Natural killer cell treated with Interleukin-12 subunit alpha and Interleukin-12 subunit beta and Interleukin-15 and Interleukin-18, amount 100 ng/mL, for 72 hours (primary cell): ENCODE measurements around the gene LAMA1. TPM values are rescaled to one million over a fixed set of nuclear protein-coding genes. Genes with fewer than 3 reads are reported as not detected.
A peak's percentile ranks its signal among the peaks of the same experiment; 100 is the strongest.

Experiments used
- ATAC-seq, 2 donors: fragments of 150-1000 bp; cut with Tn5 transposase in 1 of 2; sonication (Bioruptor Pico), chemical (Tn5 transposase) in 1 of 2; 2 replicates each; pipeline ENCODE4 v1.10.0; 2021
- DNase-seq: peaks from one replicate; pipeline ENCODE4 v3.0.0; 2022; ENCODE audit warnings: low spot score
- H3K27ac Mint-ChIP-seq, 2 donors: 1 replicate in 1 of 2; 2 replicates in 1 of 2; pipeline ENCODE4 v1.8.0; 2022; ENCODE audit warnings: mixed read lengths in 2 of 2, mild to moderate bottlenecking in 1 of 2, moderate library complexity in 1 of 2
- H3K27me3 Mint-ChIP-seq, 2 donors: 1 replicate in 1 of 2; 2 replicates in 1 of 2; pipeline ENCODE4 v1.8.0; 2022; ENCODE audit warnings: mixed read lengths in 2 of 2
- H3K36me3 Mint-ChIP-seq: one replicate; pipeline ENCODE4 v1.8.0; 2022; ENCODE audit warnings: mixed read lengths
- H3K4me1 Mint-ChIP-seq, 2 donors: 1 replicate in 1 of 2; 2 replicates in 1 of 2; pipeline ENCODE4 v1.8.0; 2022; ENCODE audit warnings: low read depth in 2 of 2, mixed read lengths in 2 of 2, mild to moderate bottlenecking in 1 of 2
- H3K4me3 Mint-ChIP-seq: one replicate; pipeline ENCODE4 v1.8.0; 2022; ENCODE audit warnings: mixed read lengths
- H3K9me3 Mint-ChIP-seq: 2 replicates; pipeline ENCODE4 v1.8.0; 2022; ENCODE audit warnings: mixed read lengths
- total RNA-seq, 2 donors: library from RNA; stranded (reverse); gene quantifications; one replicate each; pipeline ENCODE4 v1.2.3, GENCODE V29; 2022

Gene LAMA1
- total RNA-seq, 2 donors from 2014 or later, result not detected

- no peaks in the 10 kb centered on the region for H3K4me1 Mint-ChIP-seq
- no peak overlapping the region for H3K4me3 Mint-ChIP-seq
- H3K9me3 Mint-ChIP-seq, result no peaks in the 10 kb centered on the region
- no peak for DNase-seq
- no peak for ATAC-seq
- no peaks in the 10 kb centered on the region for H3K27me3 Mint-ChIP-seq
- no peaks in the 10 kb centered on the region for H3K36me3 Mint-ChIP-seq
- no peak overlapping the region for H3K27ac Mint-ChIP-seq
Observed at GRCh38 chr18:7090771-7091170, 26.8 kb downstream of the LAMA1 start.

- Mint-ChIP-seq H3K4me1 (no peaks in the 10 kb centered on the region), H3K36me3 (no peaks in the 10 kb centered on the region), H3K27me3 (no peaks in the 10 kb centered on the region), H3K27ac (no peak overlapping the region), H3K9me3 (no peaks in the 10 kb centered on the region), H3K4me3 (no peak overlapping the region)
- no peak for DNase-seq
- no peak for ATAC-seq
Observed at GRCh38 chr18:7089369-7089768, 28.2 kb downstream of the LAMA1 start.

DNA sequence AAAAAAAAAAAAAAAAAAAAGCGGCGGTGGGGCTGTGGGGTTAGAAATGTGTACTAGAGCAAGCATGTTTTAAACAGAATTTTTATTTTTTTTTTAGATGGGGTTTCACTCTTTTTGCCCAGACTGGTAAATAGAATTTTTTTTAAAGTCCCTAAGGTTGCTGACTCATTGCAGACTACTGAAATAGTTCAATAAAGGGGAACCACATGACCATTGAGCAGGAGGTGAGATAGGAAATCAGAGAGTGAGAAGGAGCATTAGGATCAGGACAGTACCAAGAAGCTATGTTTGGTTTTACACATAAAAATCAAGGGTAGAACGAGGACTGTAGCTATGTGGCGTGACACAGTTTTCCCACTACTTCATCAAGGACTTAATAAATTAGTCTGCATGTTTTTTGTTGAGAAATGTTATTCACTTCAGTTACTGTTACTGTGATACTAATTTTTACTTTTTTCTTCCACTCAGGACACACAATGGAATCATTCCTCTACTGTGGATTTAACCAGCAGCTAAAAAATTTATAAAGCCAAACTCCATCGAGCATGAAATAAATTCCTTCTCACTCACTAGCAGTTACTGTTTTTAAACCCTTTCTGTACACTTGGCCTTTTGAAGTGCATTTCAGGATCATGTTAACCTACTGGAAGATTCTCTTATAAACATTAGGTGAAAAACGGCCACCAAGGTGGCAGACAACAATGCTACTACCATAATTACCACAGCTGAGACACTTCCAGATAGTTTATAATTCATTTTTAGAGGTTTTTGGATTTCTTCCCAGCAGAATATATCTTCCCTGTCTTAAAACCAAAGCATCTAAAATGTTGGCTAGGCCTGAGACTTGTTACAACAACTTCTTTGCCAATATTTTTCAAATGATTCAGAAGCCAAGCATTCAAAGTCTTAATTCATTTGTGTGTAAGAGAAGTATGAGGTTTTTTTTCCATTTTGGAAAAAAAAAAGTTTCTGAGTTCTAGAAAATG lies 33.2 kb downstream of the LAMA1 start:
- no peak overlapping the region for H3K4me3 Mint-ChIP-seq
- no peaks in the 10 kb centered on the region for H3K9me3 Mint-ChIP-seq
- H3K36me3 Mint-ChIP-seq, result no peaks in the 10 kb centered on the region
- no peaks in the 10 kb centered on the region for H3K27me3 Mint-ChIP-seq
- DNase-seq (no peak), ATAC-seq (no peak)
- H3K27ac Mint-ChIP-seq, result no peak overlapping the region
- H3K4me1 Mint-ChIP-seq, result no peaks in the 10 kb centered on the region

- no peak for ATAC-seq
- no peak for DNase-seq
- Mint-ChIP-seq H3K27ac (no peak overlapping the region), H3K4me1 (no peaks in the 10 kb centered on the region), H3K9me3 (no peaks in the 10 kb centered on the region), H3K4me3 (no peak overlapping the region), H3K27me3 (no peaks in the 10 kb centered on the region), H3K36me3 (no peaks in the 10 kb centered on the region)
Observed at GRCh38 chr18:7082671-7083070, 34.9 kb downstream of the LAMA1 start.

- Mint-ChIP-seq H3K4me1 (no peaks in the 10 kb centered on the region), H3K4me3 (no peak overlapping the region), H3K36me3 (no peaks in the 10 kb centered on the region), H3K9me3 (peaks cover 2% of the 10 kb centered on the region), H3K27ac (no peak overlapping the region), H3K27me3 (no peaks in the 10 kb centered on the region)
- DNase-seq, result no peak
- no peak for ATAC-seq
Observed at GRCh38 chr18:7079231-7079630, 38.4 kb downstream of the LAMA1 start.

DNA sequence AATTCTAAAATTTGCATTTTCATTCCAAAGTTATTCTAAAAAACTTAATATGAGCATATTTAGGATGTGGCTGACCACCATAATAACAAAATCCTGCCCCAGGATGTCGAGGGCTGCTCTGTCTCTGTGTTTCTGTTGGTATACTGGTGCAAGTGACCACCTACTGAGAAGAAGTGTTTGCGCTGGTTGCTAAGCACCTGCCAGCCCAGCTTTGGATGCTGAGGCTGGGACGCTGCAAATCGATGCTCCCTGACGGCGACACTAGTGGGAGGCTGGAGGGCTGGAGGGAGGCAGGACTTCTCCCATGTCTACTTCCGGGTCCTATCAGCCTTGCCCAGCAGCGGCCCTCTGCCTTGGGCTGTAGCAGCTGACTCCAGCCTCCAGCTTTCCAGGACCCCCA lies 45.0 kb downstream of the LAMA1 start:
- Mint-ChIP-seq H3K4me1 (no peaks in the 10 kb centered on the region), H3K27me3 (no peaks in the 10 kb centered on the region)
- no peak for DNase-seq

DNA sequence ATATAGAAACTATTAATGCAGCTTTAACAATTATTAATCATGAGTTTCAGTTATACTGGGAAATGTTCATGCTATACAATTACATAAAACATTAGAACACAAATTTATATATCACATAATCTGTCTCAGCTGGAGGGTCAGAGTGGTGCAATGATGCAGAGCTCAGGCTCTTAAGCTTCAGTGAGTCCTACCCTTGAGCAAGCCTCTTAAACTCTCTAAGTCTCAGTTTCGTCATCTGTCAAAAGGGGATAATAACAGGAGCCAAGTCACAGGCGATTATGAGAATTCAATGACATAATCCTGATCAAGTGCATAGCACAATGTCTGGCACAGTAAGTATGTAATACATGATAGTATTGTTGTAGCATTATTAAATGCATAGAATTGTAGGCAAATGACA lies 46.0 kb downstream of the LAMA1 start:
- Mint-ChIP-seq H3K36me3 (no peaks in the 10 kb centered on the region), H3K9me3 (peaks cover 2% of the 10 kb centered on the region), H3K4me1 (no peaks in the 10 kb centered on the region), H3K27me3 (no peaks in the 10 kb centered on the region), H3K27ac (no peak overlapping the region), H3K4me3 (no peak overlapping the region)
- no peak for ATAC-seq
- no peak for DNase-seq

More for the DNA sequence above, 45.0 kb downstream of the LAMA1 start:
- Mint-ChIP-seq H3K27ac (no peak overlapping the region), H3K36me3 (no peaks in the 10 kb centered on the region), H3K9me3 (peaks cover 2% of the 10 kb centered on the region), H3K4me3 (no peak overlapping the region)
- ATAC-seq, result peak in 1 of 2 donors; percentile 43

DNA sequence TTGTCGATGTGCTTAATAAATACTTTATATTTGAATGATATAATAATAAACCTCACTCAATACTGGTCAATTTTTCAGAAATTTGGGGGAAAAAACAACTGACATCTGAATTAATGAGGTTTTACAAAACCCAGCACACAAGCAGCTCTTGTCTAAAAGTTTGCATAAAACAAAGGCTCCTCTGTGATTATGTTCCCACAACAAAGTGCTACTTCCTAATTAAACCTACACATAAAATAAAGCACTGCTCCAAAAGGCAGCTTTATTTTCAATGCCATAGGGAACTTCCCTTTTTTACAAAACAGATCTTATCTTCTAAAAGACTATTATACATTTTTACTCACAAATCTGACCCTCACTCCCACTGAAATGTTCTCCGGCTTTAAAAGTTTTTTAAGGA lies 47.1 kb downstream of the LAMA1 start:
- Mint-ChIP-seq H3K4me3 (no peak overlapping the region), H3K36me3 (no peaks in the 10 kb centered on the region), H3K4me1 (no peaks in the 10 kb centered on the region), H3K9me3 (no peaks in the 10 kb centered on the region), H3K27me3 (no peaks in the 10 kb centered on the region), H3K27ac (no peak overlapping the region)
- DNase-seq (no peak), ATAC-seq (no peak)

GRCh38 chr18:7068871-7069590 lies 48.6 kb downstream of the LAMA1 start:
- Mint-ChIP-seq H3K27ac (no peak overlapping the region), H3K4me1 (no peaks in the 10 kb centered on the region), H3K4me3 (no peak overlapping the region), H3K27me3 (no peaks in the 10 kb centered on the region), H3K9me3 (no peaks in the 10 kb centered on the region), H3K36me3 (no peaks in the 10 kb centered on the region)
- DNase-seq (no peak), ATAC-seq (no peak)

DNA sequence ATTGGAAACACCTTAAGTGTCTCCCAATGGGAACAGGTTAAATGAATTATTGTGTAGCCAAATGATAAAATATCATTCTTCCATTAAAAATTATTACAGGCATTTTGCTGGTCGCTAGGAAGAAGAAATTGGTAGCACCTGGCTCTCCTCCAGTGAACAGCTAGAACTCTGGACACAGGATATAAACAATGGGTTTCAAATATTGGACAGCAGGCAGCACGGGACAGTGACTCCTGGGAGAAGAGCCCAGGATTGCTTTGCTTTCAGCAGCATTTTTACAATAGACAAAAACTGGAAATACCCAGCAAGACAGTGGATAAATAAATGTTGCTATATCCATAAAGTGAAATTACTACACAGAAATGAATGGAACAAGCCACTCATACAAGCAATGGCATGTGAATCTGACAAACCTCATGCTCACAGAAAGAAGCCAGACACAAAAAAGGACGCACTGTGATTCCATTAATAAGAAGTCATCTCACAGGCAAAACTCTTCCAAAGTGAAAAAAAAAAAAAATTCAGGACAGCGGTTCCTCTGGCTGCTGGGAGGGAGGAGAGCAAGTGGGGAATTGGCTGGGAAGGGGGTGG lies 50.5 kb downstream of the LAMA1 start:
- Mint-ChIP-seq H3K27ac (no peak overlapping the region), H3K9me3 (no peaks in the 10 kb centered on the region), H3K4me3 (no peak overlapping the region), H3K4me1 (no peaks in the 10 kb centered on the region), H3K27me3 (no peaks in the 10 kb centered on the region), H3K36me3 (no peaks in the 10 kb centered on the region)
- no peak for DNase-seq
- ATAC-seq, result no peak

- Mint-ChIP-seq H3K4me1 (no peaks in the 10 kb centered on the region), H3K36me3 (no peaks in the 10 kb centered on the region), H3K4me3 (no peak overlapping the region), H3K27me3 (no peaks in the 10 kb centered on the region), H3K9me3 (no peaks in the 10 kb centered on the region), H3K27ac (no peak overlapping the region)
- DNase-seq (no peak), ATAC-seq (no peak)
Observed at GRCh38 chr18:7065736-7066135, 51.9 kb downstream of the LAMA1 start.

- no peak overlapping the region for H3K4me3 Mint-ChIP-seq
- ATAC-seq, result no peak
Observed at GRCh38 chr18:7064346-7064745, 53.3 kb downstream of the LAMA1 start.

DNA sequence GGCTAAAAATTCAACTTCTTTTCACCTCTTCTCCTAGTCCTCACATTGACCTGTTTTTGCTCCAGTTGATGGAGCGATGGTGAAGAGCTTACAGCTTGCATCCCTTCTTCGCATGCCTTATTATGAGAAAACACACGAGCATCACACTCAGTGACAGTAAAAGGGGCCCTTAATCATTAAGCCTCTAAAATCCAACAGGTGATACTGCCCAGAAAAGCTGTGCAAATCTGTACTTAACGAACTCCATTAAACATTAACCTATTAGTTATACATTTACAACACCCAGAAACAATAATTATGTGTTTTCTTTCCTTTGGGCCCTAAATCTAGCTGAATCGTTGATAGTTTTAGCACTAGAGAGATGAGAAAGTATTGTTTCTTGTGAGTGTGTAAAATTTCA lies 54.8 kb downstream of the LAMA1 start:
- Mint-ChIP-seq H3K4me1 (no peaks in the 10 kb centered on the region), H3K9me3 (no peaks in the 10 kb centered on the region), H3K4me3 (no peak overlapping the region), H3K27me3 (no peaks in the 10 kb centered on the region), H3K36me3 (no peaks in the 10 kb centered on the region), H3K27ac (no peak overlapping the region)
- ATAC-seq, result no peak
- no peak for DNase-seq

More at GRCh38 chr18:7064346-7064745, 53.3 kb downstream of the LAMA1 start:
- no peaks in the 10 kb centered on the region for H3K27me3 Mint-ChIP-seq
- no peaks in the 10 kb centered on the region for H3K4me1 Mint-ChIP-seq
- no peak for DNase-seq
- no peaks in the 10 kb centered on the region for H3K9me3 Mint-ChIP-seq
- H3K27ac Mint-ChIP-seq, result no peak overlapping the region
- no peaks in the 10 kb centered on the region for H3K36me3 Mint-ChIP-seq

DNA sequence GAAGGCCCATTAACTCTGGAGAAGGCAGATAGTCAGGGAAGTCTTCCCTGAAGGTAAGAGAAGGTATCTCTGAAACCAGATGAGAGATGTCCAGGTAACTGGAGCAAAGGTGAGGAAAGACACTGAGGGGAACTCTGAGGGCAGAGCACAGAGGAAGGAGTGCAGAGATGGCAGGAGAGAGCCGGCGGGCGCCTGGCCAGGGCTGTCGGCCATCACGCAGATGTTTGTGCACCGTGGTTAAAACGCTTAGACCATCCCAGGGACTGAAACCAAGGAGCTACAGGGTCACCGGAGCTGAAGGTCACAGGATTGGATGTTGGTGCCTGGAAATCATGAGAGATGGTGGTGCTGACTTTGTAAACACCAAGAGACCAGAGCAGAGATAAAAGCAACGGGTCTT lies 55.4 kb downstream of the LAMA1 start:
- DNase-seq (no peak), ATAC-seq (no peak)
- no peaks in the 10 kb centered on the region for H3K4me1 Mint-ChIP-seq
- no peak overlapping the region for H3K4me3 Mint-ChIP-seq
- H3K27me3 Mint-ChIP-seq, result no peaks in the 10 kb centered on the region
- no peaks in the 10 kb centered on the region for H3K9me3 Mint-ChIP-seq
- H3K36me3 Mint-ChIP-seq, result no peaks in the 10 kb centered on the region
- H3K27ac Mint-ChIP-seq, result no peak overlapping the region
